Adrenal gland (tissue), 12 donors: ENCODE data around the gene MRPS2. TPM values are rescaled to one million over a fixed set of nuclear protein-coding genes. Genes with fewer than 3 reads are reported as not detected.

ENCODE experiments used
- DNase-seq, 7 donors: peaks; one replicate each; pipeline ENCODE4 v3.0.0-alpha.2; 2019 to 2020
- H3K27ac ChIP-seq, 5 donors: fragments of 200-600 bp; sonication (generic) in 4 of 5; 1 replicate in 3 of 5; 2 replicates in 2 of 5; pipeline versions ENCODE4 v1.5.1 to v1.8.0; 2016 to 2020; ENCODE audit warnings: mild to moderate bottlenecking in 1 of 5
- H3K27me3 ChIP-seq: fragments of 200-600 bp; 2 replicates; pipeline ENCODE4 v1.8.0; 2021
- H3K36me3 ChIP-seq, 2 donors: fragments of 200-600 bp; replicated peaks in 1 of 2; 1 replicate in 1 of 2; 2 replicates in 1 of 2; pipeline versions ENCODE4 v1.5.1 to v1.8.0; 2018 to 2022
- H3K4me1 ChIP-seq, 2 donors: fragments of 200-600 bp; replicated peaks in 1 of 2; 1 replicate in 1 of 2; 2 replicates in 1 of 2; pipeline versions ENCODE4 v1.5.1 to v1.8.0; 2018 to 2021
- H3K4me3 ChIP-seq, 4 donors: fragments of 200-600 bp; sonication (generic) in 3 of 4; one replicate each; pipeline ENCODE4 v1.5.1; 2016 to 2018
- H3K9me3 ChIP-seq, 3 donors: fragments of 200-600 bp; sonication (generic) in 1 of 3; replicated peaks in 1 of 3; 1 replicate in 2 of 3; 2 replicates in 1 of 3; pipeline versions ENCODE4 v1.5.1 to v1.8.0; 2016 to 2021
- POLR2A ChIP-seq, 2 donors: fragments of 450-650 bp; IDR thresholded peaks; one replicate each; pipeline ENCODE4 v1.6.1; 2017; ENCODE audit warnings: antibody characterized with exemption in 2 of 2, mild to moderate bottlenecking in 2 of 2, moderate library complexity in 1 of 2
- WGBS, 4 donors: extraction: QIAGEN DNeasy Blood & Tissue Kit in 2 of 4; methylation state at CpG; one replicate each; pipeline versions ENCODE4 v1.1.5 to v1.1.7; 2013 to 2017; 5-methylcytosine and 5-hydroxymethylcytosine counted together
- intact Hi-C, 2 donors: fragments of 100-400 bp; cut with DNase I; formaldehyde crosslinking; loops; one replicate each; pipeline versions ENCODE4 v1.14.1 to v1.15.0; 2022 to 2023
- polyA plus RNA-seq, 3 donors: library from polyadenylated mRNA; stranded (reverse); fragments of 200-250 nt in 2 of 3; fragments of 350-450 nt in 1 of 3; fragmentation: Illumina TruSeq in 1 of 3; extraction: RNeasy Lipid Tissue Mini Kit (QIAGEN cat#74804) in 1 of 3; gene quantifications; one replicate each; pipeline ENCODE4 v1.2.3, GENCODE V29; 2013 to 2014
- total RNA-seq, 9 donors: library from RNA; depleted of rRNA in 4 of 9; stranded (reverse); fragments of >200 nt in 4 of 9; fragments of 120-200 nt in 1 of 9; fragmentation: NEBNext Ultra II Directional in 1 of 9; extraction: Animal tissue kit (Norgen Biotek cat#: 25700) in 1 of 9; gene quantifications; one replicate each; pipeline versions ENCODE4 v1.1.0 to v1.2.4, GENCODE V29; 2013 to 2023
- TF ChIP-seq, protein P1 (sequence below), 6 experiments: fragments of 450-650 bp in 4 of 6; fragments of 200-600 bp in 2 of 6; sonication (generic) in 1 of 6; IDR thresholded peaks; 1 replicate in 5 of 6; 2 replicates in 1 of 6; pipeline versions ENCODE4 v1.5.1 to v1.8.0; 2016 to 2021; ENCODE audit warnings: antibody characterized with exemption in 6 of 6, mild to moderate bottlenecking in 2 of 6, moderate library complexity in 1 of 6
- donor health status: healthy with polysubstance abuse.
- donor health status: Bipolar disorder and iron deficiency.
- donor health status: DM: yes; HTN: yes; CAD: no.
- donor health status: DM: no; HTN: no; CAD: no.
- donor health status: DM: no; HTN: no; CAD: no.
- donor health status: DM: yes; HTN: yes; CAD: no.

The MRPS2 gene
- total and polyA plus RNA-seq, 12 donors: 31.8 to 84.1 (median 59.8) TPM

DNA sequence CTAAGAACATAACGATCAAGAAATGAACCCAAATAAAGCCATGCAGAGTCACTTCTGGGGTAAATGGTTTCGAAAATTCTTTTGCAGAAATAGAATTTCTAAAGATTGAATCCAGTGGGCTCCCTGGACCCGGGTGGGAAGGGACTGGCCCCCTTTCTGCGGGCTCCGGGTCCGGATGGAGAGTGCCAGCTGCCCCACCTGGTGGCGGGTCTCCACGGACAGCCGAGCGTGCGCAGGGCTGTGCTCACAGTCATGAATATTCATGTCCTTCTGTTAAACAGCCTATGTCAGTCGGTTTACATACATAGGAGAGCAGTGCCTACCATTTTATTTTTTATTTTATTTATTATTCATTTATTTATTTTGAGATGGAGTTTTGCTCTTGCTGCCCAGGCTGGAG is 25.6 kb upstream of the MRPS2 start:
- WGBS, 4 donors: 39 to 47% (median 45%) methylated on average over 12 of the region's 12 CpGs
- peaks cover 0 to 12% of the 10 kb centered on the region in 2 donors for H3K4me1 ChIP-seq
- H3K27ac ChIP-seq: no peak overlapping the region
- no peak for DNase-seq
- no peak overlapping the region for H3K4me3 ChIP-seq
- TF ChIP-seq, protein P1, sequence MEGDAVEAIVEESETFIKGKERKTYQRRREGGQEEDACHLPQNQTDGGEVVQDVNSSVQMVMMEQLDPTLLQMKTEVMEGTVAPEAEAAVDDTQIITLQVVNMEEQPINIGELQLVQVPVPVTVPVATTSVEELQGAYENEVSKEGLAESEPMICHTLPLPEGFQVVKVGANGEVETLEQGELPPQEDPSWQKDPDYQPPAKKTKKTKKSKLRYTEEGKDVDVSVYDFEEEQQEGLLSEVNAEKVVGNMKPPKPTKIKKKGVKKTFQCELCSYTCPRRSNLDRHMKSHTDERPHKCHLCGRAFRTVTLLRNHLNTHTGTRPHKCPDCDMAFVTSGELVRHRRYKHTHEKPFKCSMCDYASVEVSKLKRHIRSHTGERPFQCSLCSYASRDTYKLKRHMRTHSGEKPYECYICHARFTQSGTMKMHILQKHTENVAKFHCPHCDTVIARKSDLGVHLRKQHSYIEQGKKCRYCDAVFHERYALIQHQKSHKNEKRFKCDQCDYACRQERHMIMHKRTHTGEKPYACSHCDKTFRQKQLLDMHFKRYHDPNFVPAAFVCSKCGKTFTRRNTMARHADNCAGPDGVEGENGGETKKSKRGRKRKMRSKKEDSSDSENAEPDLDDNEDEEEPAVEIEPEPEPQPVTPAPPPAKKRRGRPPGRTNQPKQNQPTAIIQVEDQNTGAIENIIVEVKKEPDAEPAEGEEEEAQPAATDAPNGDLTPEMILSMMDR (IDR thresholded peaks at IDR 0.05): no peak
- TF ChIP-seq POLR2A (IDR thresholded peaks at IDR 0.05): no peak
- intact Hi-C loops: loop anchor here in 1 of 2 donors (5.0 kb wide), 1 partner anchor 32 kb away; no protein-coding TSS in a partner anchor
- H3K36me3 ChIP-seq: no peaks in the 10 kb centered on the region
- H3K9me3 ChIP-seq: no peaks in the 10 kb centered on the region
- H3K27me3 ChIP-seq: no peaks in the 10 kb centered on the region

DNA sequence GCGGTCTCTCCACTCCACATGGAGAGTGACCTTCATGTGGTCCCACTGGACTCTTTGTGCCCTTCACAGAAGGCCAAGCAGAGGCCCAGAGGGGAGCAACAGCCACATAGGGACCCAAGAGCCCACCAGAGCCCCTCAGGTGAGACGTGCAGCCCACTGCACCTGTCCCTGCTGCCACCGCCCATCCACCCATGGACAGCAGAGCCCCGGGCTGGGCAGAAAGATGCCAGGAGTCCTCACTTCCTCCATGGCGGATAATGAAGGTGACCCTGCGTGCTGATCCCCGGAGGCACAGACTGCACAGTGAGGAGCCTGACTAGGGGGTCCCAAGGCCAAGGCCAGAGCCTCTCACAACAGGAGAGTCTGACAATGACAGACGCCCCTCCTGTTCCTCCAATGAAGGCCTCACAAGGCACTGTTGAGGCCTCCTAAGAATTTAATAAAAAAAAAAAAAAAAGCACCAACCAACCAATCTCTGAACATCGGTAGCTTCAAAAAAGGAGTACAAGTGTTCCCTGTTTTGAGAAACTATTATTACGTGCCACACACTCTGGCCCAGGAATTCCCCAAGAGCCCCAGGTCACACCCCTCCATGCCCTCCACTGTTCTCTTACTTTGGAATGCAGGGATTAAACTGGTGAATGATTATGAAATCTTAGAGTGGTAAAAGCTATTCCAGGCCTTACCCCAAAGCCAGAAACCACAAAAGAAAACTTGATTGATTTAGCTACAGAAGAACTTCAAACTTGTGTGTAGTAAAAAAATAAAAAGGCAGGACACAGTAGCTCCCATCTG is 23.7 kb upstream of the MRPS2 start:
- no peak for DNase-seq
- Histone ChIP-seq H3K36me3 (no peaks in the 10 kb centered on the region), H3K9me3 (no peaks in the 10 kb centered on the region), H3K27me3 (no peaks in the 10 kb centered on the region), H3K4me3 (no peak overlapping the region), H3K27ac (no peak overlapping the region), H3K4me1 (peaks cover 0 to 23% of the 10 kb centered on the region in 2 donors)
- TF ChIP-seq POLR2A (IDR thresholded peaks at IDR 0.05): no peak
- TF ChIP-seq, protein P1 (IDR thresholded peaks at IDR 0.05): no peak
- intact Hi-C loops: no loop called here
- WGBS, 4 donors: 77 to 92% (median 86%) methylated on average over 5 to 10 of the region's 10 CpGs

DNA sequence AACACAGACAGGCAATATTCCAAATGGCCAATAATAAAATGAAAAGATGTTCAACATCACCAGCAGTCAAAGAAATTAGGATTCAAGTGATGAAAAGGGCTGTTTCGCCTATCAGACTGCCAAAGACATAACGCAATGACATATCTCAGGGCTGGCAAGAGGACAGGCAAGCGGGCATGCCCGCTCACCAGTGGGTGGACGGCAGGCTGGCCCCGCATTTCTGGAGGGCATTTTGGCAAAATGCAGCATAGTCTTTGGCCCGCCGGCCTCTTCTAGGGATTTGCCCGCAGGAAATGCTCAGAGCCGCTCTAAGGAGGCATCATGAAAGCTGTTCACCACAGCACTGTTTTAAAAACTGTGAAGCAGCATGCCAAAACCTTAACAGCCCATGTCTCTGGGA is 22.3 kb upstream of the MRPS2 start:
- DNase-seq: no peak
- no peaks in the 10 kb centered on the region for H3K9me3 ChIP-seq
- no peaks in the 10 kb centered on the region for H3K36me3 ChIP-seq
- peak overlapping the region in 1 of 5 donors; percentile 85 for H3K27ac ChIP-seq
- 84 to 90% (median 86%) methylated on average over 10 of the region's 10 CpGs for WGBS, 4 donors
- no peak overlapping the region for H3K4me3 ChIP-seq
- H3K4me1 ChIP-seq: peaks cover 0 to 23% of the 10 kb centered on the region in 2 donors
- intact Hi-C loops: no loop called here
- no peaks in the 10 kb centered on the region for H3K27me3 ChIP-seq
- no peak for TF ChIP-seq POLR2A (IDR thresholded peaks at IDR 0.05)
- TF ChIP-seq, protein P1 (IDR thresholded peaks at IDR 0.05): no peak

DNA sequence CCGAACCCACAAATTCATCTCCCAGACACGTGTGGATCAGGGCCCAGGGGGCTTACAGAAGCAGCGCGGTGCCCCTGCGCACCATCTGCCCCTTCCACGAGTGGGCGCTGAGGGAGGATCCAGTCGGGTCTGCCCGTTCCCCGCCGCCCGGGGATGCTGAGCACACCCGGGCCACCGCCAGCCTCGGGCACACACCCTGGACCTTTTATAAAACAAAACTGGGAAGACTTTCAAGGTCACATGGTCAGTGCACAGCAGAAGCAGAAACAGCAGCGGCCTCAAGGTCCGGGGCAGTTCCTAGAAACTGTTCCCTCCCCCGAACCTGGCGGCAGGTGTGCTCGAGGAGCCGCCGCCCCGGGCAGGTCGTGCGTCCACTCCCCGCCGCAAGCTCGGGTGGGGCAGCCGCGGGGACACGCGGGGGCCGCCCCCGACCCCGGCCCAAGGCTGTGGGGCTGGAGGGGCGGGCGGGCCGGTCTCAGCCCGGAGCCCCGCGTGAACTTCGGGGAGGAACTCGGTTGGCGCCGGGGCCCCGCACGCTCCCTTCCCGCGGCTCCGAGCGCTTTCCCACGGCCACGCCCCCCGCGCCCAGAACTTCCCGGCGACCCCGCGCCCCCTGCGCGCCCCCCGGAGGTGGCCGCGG is 21.5 kb upstream of the MRPS2 start:
- no peaks in the 10 kb centered on the region for H3K9me3 ChIP-seq
- 2 to 4% (median 3%) methylated on average over 28 to 64 of the region's 64 CpGs for WGBS, 4 donors
- intact Hi-C loops: no loop called here

More for the DNA sequence above, 21.5 kb upstream of the MRPS2 start:
- no peaks in the 10 kb centered on the region for H3K27me3 ChIP-seq
- H3K36me3 ChIP-seq: peaks cover 0 to 4% of the 10 kb centered on the region in 2 donors
- H3K27ac ChIP-seq: peak overlapping the region in 4 of 5 donors; percentile 66 to 93 (median 77)
- peaks cover 0 to 20% of the 10 kb centered on the region in 2 donors for H3K4me1 ChIP-seq
- DNase-seq: peak; percentile 52 to 73 (median 66)
- peak overlapping the region in 2 of 4 donors; percentile 49 to 73 for H3K4me3 ChIP-seq
- TF ChIP-seq POLR2A (IDR thresholded peaks at IDR 0.05): peak in 1 of 2 donors; percentile 55
- TF ChIP-seq, protein P1 (IDR thresholded peaks at IDR 0.05): peak in 2 of 6 experiments; percentile 4 to 9
